A673 (cell line): ENCODE data around the gene TREML4.

Experiments used
- CTCF ChIP-seq: fragments of 300-800, 200-600 bp; sonication (generic); conservative IDR thresholded peaks from 2 replicates; pipeline ENCODE4 v1.5.1; 2017; ENCODE audit warnings: low read depth, mild to moderate bottlenecking, antibody characterized with exemption, low read length, moderate library complexity, mixed read lengths
- EZH2 ChIP-seq: fragments of 200-600 bp; sonication (generic); IDR thresholded peaks from 2 replicates; pipeline ENCODE4 v1.6.1; 2017; ENCODE audit warnings: borderline replicate concordance, low read depth, mild to moderate bottlenecking, mixed read lengths, antibody characterized with exemption, low read length; ENCODE audit not compliant: poor library complexity, severe bottlenecking

DNA sequence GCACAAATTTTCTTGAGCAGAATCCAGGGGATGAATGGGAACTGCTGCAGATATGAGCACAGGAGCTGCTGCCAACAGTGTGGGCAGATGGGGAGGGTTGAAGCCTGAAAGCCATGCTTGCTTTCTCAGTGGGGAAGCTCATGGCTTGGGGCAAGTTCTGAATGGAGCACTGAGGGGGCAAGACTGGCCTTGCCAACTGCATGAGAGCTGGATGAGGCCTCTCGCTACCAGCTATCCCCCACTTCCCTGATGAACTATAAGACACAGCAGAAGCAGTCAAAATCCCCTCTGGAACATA lies 30.0 kb downstream of the TREML4 start:
- TF ChIP-seq CTCF: no peak
- TF ChIP-seq EZH2: no peak
